DOHH2 (cell line): Measurements from ENCODE around the gene EPS8.

Source experiments
- EZH2phosphoT487 ChIP-seq: fragments of 200-600 bp; sonication (generic); IDR thresholded peaks from 2 replicates; pipeline ENCODE4 v1.6.1; 2017; ENCODE audit warnings: borderline replicate concordance, mild to moderate bottlenecking, antibody characterized with exemption, low read length, moderate library complexity, mixed read lengths
- TF ChIP-seq, protein P1 (sequence below): fragments of 200-600 bp; sonication (generic); IDR thresholded peaks from one replicate; pipeline ENCODE4 v1.5.1; 2014; ENCODE audit warnings: antibody characterized with exemption, mild to moderate bottlenecking, low read depth, low read length; ENCODE audit not compliant: poor library complexity, severe bottlenecking

DNA sequence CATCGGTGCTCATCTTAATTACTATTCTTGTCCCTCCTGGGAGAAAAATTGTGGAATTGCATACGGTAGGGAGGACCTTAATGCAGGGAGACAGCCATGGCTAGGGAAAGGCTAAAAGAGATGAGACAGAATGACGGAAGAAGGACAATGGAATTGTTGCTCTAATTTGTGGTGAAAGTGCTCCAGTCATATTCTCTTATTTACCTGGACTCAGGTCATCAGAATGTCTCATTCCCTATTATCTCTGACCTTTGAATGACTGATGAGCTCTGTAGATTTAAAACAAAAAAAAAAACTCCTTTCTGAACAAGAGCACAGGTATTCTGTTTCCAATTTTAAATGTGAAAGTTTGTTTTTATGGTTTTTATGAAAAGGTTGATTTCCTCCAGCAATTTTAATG lies 8.6 kb upstream of the EPS8 start:
- TF ChIP-seq, protein P1, sequence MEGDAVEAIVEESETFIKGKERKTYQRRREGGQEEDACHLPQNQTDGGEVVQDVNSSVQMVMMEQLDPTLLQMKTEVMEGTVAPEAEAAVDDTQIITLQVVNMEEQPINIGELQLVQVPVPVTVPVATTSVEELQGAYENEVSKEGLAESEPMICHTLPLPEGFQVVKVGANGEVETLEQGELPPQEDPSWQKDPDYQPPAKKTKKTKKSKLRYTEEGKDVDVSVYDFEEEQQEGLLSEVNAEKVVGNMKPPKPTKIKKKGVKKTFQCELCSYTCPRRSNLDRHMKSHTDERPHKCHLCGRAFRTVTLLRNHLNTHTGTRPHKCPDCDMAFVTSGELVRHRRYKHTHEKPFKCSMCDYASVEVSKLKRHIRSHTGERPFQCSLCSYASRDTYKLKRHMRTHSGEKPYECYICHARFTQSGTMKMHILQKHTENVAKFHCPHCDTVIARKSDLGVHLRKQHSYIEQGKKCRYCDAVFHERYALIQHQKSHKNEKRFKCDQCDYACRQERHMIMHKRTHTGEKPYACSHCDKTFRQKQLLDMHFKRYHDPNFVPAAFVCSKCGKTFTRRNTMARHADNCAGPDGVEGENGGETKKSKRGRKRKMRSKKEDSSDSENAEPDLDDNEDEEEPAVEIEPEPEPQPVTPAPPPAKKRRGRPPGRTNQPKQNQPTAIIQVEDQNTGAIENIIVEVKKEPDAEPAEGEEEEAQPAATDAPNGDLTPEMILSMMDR, result no peak
- TF ChIP-seq EZH2phosphoT487, result no peak
